ENCODE measurements around the gene IDH3A. TPM values are rescaled to one million over a fixed set of nuclear protein-coding genes. Genes with fewer than 3 reads are reported as not detected.

IDH3A gene
- total RNA-seq (2013), result 43.3 TPM
- polyA plus RNA-seq (10 to 100 TPM; 46.5 to 85.0 (median 74.0) TPM), polyA minus RNA-seq (12.7 and 26.5 TPM in 2 replicates), total RNA-seq (7.4 to 35.9 (median 25.0) reads per million in 11 experiments)

DNA sequence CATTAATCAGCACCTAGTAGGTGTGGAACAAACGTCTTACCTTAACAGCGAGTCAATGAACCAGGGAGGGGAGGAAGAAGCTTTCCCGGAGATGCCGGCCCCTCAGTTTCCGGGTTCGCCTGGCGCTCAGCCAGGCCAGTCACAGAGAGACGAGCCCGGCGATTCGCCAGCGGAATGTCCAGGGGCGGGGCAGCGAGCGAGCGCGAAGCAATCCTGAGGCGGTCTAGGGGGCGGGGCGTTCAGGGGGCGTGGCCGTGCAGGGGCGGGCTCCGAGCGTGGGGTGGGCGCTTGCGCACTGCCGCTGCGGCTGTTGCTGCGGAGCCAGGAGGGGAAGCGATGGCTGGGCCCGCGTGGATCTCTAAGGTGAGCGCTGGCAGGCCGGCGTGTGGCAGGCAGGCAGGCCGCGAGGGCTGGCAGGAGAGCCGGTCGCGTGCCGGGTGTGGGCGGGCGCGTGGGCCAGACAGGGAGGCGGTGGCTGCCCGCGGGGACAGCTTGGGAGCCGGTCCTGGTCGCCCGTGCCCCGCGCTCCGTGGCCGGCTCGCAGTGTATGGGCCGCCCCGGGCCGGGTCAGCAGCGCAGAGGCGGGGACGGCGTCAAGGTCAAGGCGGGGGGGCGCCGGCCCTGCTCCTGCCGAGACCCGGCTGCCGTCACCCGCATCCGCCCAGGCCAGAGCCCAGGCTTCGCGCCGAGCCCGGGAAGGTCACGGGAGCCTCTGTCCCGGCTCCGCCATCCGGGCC lies at the start of gene IDH3A:
Gene IDH3A (plus strand): TSS at position 295 of the 737 bp plus-strand sequence. CDS start 42 bp downstream, at position 337.
- under 1% methylated on average over 73 of the region's 79 CpGs for WGBS (ENCODE audit: insufficient coverage)
- peaks cover 10% of the 10 kb centered on the region for H4K20me1 ChIP-seq (ENCODE audit: insufficient read depth, low read length)
- H3K36me3 ChIP-seq (replicated peaks in 1 of 2; ENCODE audit: control insufficient read depth in 1 of 2, insufficient read depth in 2 of 2, low read length in 2 of 2), result peaks cover 0 to 7% of the 10 kb centered on the region in 2 donors
- TF ChIP-seq, protein P1, sequence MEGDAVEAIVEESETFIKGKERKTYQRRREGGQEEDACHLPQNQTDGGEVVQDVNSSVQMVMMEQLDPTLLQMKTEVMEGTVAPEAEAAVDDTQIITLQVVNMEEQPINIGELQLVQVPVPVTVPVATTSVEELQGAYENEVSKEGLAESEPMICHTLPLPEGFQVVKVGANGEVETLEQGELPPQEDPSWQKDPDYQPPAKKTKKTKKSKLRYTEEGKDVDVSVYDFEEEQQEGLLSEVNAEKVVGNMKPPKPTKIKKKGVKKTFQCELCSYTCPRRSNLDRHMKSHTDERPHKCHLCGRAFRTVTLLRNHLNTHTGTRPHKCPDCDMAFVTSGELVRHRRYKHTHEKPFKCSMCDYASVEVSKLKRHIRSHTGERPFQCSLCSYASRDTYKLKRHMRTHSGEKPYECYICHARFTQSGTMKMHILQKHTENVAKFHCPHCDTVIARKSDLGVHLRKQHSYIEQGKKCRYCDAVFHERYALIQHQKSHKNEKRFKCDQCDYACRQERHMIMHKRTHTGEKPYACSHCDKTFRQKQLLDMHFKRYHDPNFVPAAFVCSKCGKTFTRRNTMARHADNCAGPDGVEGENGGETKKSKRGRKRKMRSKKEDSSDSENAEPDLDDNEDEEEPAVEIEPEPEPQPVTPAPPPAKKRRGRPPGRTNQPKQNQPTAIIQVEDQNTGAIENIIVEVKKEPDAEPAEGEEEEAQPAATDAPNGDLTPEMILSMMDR (IDR thresholded peaks at IDR 0.05), result no peak
- H3K9me3 Mint-ChIP-seq, result no peaks in the 10 kb centered on the region
- H3K4me1 ChIP-seq (ENCODE audit: control insufficient read depth in 1 of 2, insufficient read depth in 2 of 2, low read length in 2 of 2), result peaks cover 19 to 32% of the 10 kb centered on the region in 2 donors
- no peaks in the 10 kb centered on the region for H3K27me3 ChIP-seq (ENCODE audit: control insufficient read depth in 2 of 2, insufficient read depth in 2 of 2, low read length in 2 of 2)
- H3K27me3 Mint-ChIP-seq (ENCODE audit: low read depth in 3 of 3), result peaks cover 0 to 5% (median 2%) of the 10 kb centered on the region in 3 donors
- peak within 1 kb of the TSS; percentile 83 to 96 for H3K4me3 Mint-ChIP-seq
- H2AFZ ChIP-seq (ENCODE audit: insufficient read depth, low read depth, low read length, poor library complexity, severe bottlenecking), result peak within 1 kb of the TSS; percentile 82
- peak within 1 kb of the TSS in 1 of 2 donors; percentile 91 for H3K27ac ChIP-seq (ENCODE audit: low read depth in 1 of 2, low read length in 2 of 2)
- peak within 1 kb of the TSS; percentile 90 to 97 (median 92) for H3K27ac Mint-ChIP-seq
- H3K36me3 Mint-ChIP-seq, result peaks cover 4 to 13% of the 10 kb centered on the region in 2 donors
- peak; percentile 96 to 98 (median 97) for DNase-seq
- H3K4me1 Mint-ChIP-seq, result peaks cover 37% of the 10 kb centered on the region
- no peaks in the 10 kb centered on the region for H3K9me3 ChIP-seq (replicated peaks in 1 of 2; ENCODE audit: control insufficient read depth in 1 of 2, insufficient read depth in 1 of 2, low read length in 2 of 2)
- peak within 1 kb of the TSS; percentile 73 to 81 (median 78) for H3K4me3 ChIP-seq (replicated peaks in 1 of 3; ENCODE audit: low read depth in 2 of 3, low read length in 3 of 3)
- peaks cover 57% of the 10 kb centered on the region for H3K79me2 ChIP-seq (ENCODE audit: insufficient read depth, low read length)
- intact Hi-C loops (cut with micrococcal nuclease), result loop anchor here in 1 of 2 donors (5.0 kb wide), 1 partner anchor 288 kb away; the partner anchor contains the start of gene IREB2
- H3K4me2 ChIP-seq (replicated peaks; ENCODE audit: extremely low read depth, low read length, poor library complexity, severe bottlenecking), result peak within 1 kb of the TSS; percentile 89
- H3K9ac ChIP-seq (ENCODE audit: insufficient read depth, low read length, poor library complexity, severe bottlenecking), result peak within 1 kb of the TSS; percentile 87

DNA sequence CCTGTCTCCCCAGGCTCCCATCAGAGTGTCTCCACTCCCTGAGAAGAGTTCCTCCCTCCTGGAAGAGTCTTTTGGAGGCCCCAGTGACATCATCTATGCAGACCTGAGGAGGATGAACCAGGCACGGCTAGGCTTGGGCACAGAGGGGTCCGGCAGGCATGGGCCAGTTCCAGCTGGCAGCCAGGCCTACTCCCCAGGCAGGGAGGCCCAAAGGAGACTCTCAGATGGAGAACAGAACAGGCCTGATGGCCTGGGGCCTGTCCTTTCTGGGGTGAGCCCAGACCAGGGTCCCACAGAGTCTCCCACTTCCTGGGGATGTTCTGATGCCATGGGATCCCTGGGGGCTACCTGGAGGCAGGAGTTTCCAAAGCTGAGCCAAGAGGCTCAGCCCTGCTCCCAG lies 48.3 kb upstream of the IDH3A start:
- no peaks in the 10 kb centered on the region for H4K20me1 ChIP-seq (ENCODE audit: insufficient read depth, low read length)
- no peaks in the 10 kb centered on the region for H3K27me3 ChIP-seq (ENCODE audit: control insufficient read depth in 2 of 2, insufficient read depth in 2 of 2, low read length in 2 of 2)
- Mint-ChIP-seq H3K36me3 (no peaks in the 10 kb centered on the region), H3K4me3 (no peak overlapping the region), H3K27ac (no peak overlapping the region), H3K27me3 (ENCODE audit: low read depth in 3 of 3) (peaks cover 0 to 3% (median 0%) of the 10 kb centered on the region in 3 donors), H3K9me3 (peaks cover 0 to 2% (median 0%) of the 10 kb centered on the region in 7 donors), H3K4me1 (peaks cover 19% of the 10 kb centered on the region)
- no peak overlapping the region for H3K4me3 ChIP-seq (replicated peaks in 1 of 3; ENCODE audit: low read depth in 2 of 3, low read length in 3 of 3)
- no peak overlapping the region for H3K4me2 ChIP-seq (replicated peaks; ENCODE audit: extremely low read depth, low read length, poor library complexity, severe bottlenecking)
- DNase-seq, result no peak
- no peak overlapping the region for H3K27ac ChIP-seq (ENCODE audit: low read depth in 1 of 2, low read length in 2 of 2)
- intact Hi-C loops (cut with micrococcal nuclease), result no loop called here
- no peaks in the 10 kb centered on the region for H3K36me3 ChIP-seq (replicated peaks in 1 of 2; ENCODE audit: control insufficient read depth in 1 of 2, insufficient read depth in 2 of 2, low read length in 2 of 2)
- H3K9me3 ChIP-seq (replicated peaks in 1 of 2; ENCODE audit: control insufficient read depth in 1 of 2, insufficient read depth in 1 of 2, low read length in 2 of 2), result no peaks in the 10 kb centered on the region
- no peak overlapping the region for H3K9ac ChIP-seq (ENCODE audit: insufficient read depth, low read length, poor library complexity, severe bottlenecking)
- no peak overlapping the region for H2AFZ ChIP-seq (ENCODE audit: insufficient read depth, low read depth, low read length, poor library complexity, severe bottlenecking)
- H3K4me1 ChIP-seq (ENCODE audit: control insufficient read depth in 1 of 2, insufficient read depth in 2 of 2, low read length in 2 of 2), result peaks cover 11 to 14% of the 10 kb centered on the region in 2 donors
- TF ChIP-seq, protein P1 (IDR thresholded peaks at IDR 0.05), result no peak
- no CpG with 5 or more reads among the region's 2 CpGs for WGBS (ENCODE audit: insufficient coverage)
- H3K79me2 ChIP-seq (ENCODE audit: insufficient read depth, low read length), result no peaks in the 10 kb centered on the region

All from CD14-positive monocyte (primary cell).